CD1c-positive myeloid dendritic cell (primary cell): ENCODE measurements around the gene CMC2.

Source experiments
- DNase-seq: peaks from one replicate; pipeline ENCODE4 v3.0.0-alpha.2; 2016; ENCODE audit errors: extremely low spot score

The CMC2 gene

DNA sequence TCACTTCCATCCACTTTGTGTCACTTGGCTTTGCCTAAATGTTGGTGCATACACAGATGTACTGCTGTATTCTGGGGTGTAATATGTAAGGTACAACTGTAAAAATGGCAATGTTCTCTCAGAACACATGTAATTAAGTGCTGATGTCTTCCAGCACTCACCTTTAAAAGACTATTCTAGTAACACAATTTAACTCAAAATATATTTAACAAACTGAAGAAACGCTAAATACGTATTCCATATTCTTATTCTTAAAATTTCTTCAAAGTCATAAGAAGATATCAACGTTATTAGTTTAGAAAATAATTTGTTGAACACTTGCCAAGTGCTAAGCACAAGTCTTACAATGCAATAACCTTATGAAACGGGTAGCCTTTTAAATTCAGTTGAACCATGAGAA is 3.6 kb downstream of the CMC2 start:
- no peak for DNase-seq

DNA sequence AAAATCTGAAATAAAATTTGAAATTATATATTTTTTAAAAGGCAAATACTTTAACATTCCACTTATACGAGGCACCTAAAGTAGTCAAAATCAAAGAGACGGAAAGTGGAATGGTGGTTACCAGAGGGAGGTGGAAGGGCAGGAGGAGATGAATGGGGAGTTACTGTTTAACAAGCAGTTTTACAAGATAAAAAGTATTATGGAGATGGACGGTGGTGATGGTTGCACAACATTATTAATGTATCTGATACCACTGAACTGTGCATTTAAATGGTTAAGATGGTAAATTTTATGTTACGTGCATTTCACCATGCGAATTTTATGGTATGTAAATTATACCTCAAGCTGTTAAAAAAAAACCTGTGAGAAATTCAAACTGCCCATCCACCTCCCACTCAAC is 5.4 kb downstream of the CMC2 start:
- no peak for DNase-seq

DNA sequence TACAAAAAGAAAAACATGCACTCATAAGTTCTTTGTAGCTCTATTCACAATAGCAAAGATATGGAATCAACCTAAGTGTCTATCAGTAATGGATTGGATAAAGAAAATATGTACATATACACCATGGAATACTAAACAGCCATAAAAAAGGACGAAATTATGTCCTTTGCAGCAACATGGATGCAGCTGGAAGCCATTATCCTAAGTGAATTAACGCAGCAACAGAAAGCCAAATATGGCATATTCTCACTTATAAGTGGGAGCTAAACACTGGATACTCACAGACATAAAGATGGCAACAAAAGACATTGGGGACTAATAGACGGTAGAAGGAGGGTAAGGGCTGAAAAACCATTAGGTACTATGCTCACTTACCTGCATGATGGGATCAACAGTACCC is 5.8 kb downstream of the CMC2 start:
- DNase-seq, result no peak

DNA sequence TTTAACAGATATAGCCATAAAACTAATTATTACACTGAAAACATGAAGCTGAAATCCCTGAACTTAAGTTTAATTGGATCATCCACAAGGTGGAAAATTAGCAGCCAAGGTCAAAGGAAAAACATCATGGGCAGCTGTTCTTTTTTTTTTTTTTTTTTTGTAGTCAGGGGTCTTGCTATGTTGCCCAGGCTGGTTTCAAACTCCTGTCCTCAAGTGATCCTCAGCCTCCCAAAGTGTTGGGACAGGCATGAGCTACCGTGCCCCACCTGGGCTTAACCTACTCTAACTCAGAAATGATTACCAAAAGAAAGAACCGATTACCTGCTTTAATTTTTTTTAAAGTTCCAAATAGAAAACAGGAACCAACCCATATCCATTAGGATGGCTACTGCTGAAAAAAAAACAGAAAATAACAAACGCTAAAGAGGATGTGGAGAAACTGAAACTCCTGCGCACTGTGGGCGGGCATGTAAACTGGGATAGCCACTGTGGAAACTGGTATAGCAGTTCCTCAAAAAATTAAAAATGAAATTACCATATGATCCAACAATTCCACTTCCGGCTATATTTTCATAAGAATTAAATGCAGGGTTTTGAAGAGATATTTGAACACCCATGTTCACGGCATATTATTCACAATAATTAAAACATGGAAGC is 8.6 kb downstream of the CMC2 start:
- DNase-seq, result peak; percentile 90

DNA sequence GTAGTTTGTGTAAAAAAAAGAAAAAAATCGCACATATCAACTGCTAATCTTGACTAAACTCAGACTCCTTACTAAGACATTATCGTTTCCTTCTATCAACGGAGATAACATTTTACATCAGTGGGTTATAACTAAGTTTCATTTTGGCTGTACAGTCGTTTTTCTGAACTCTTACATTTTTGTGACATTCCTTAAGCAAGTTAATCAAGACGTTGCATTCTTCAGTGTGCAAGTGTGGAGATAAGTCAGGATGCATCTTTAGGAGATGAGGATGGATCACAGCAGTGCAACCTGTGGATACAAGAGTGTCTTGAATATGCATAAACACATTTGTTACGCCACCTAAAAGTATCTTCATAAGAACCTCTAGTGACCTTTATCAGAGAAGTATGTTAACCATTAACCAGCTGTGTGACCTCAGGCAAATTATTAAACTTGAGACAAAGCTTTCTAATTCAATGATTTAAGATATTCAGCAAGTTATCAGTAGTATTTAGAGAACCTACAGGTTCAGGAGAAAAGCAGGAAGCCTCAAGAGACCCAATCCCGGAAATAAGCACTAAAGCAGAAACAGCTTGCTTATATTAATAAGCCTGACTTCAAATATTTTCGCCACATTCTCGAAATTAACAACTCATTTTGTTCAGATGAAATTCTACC is 9.4 kb downstream of the CMC2 start:
- peak; percentile 45 for DNase-seq

DNA sequence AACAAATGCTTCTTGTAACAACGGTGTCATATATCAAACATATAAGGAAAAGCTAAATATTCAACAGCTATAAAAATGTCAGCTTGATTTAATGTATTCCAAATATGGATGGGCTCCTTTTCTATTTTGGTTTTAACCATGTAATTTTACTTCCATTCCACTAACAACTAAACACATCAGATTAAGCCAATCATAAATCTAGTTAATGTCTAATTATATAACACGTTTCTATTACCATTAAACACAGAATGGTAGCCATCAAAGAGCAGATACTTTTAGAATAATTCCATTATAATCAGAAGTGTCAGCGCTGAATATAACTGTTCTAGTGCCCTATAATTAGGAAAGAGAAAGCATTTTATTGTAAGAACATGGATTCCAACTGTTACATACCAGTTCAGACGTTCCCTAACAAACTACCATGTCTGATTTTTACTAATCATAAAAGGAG is 10.0 kb downstream of the CMC2 start:
- DNase-seq, result no peak

DNA sequence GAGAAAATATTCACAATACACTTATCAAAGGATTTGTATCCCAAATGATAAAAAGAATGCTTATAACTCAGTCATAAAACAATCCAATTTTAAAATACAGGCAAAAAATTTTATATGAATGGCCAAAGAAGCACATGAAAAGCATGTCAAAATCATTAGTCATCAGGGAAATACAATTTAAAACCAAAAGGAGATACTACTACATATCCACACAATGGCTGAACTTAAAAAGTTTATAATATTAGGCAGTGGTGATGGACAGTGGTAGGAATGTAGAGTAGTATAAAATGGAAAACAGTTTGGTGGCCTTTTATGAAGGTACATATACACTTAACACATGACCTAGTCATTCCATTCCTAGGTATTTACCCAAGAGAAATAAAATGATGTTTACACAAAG is 12.2 kb downstream of the CMC2 start:
- DNase-seq, result no peak

DNA sequence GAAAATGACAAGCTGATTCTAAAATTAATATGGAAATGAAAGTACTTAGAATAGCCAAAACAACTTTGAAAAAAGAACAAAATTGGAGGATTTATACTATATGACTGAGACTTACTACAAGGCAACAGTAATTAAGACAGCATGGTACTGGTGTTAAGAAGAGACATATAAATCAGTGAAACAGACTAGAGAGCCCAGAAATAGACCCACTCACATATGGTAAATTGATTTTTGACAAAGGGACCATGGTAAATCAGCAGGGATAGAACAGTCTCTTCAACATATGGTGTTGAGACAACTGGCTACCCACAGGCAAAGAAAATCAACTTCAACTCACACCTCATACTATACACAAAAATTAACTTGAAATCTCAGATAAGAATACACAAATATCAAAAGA is 12.9 kb downstream of the CMC2 start:
- no peak for DNase-seq

DNA sequence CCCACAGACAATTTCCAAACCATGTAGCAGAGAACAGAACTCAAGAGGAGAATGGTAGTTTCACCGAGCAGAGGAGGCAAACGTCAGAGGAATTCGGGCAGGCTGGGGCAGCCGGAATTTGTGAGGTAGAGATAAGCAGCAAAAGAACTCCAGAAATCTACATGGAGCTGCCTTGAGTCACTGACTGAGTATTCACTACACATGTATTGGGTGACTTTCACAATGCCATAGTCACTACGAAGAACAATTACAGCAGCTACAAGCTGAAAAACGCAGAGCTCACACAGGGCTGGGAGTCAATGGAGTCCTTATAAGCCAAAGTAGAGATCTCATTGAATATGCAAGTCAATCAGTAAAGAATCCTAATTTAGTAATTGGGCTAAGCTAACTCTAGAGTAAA is 13.4 kb downstream of the CMC2 start:
- no peak for DNase-seq

DNA sequence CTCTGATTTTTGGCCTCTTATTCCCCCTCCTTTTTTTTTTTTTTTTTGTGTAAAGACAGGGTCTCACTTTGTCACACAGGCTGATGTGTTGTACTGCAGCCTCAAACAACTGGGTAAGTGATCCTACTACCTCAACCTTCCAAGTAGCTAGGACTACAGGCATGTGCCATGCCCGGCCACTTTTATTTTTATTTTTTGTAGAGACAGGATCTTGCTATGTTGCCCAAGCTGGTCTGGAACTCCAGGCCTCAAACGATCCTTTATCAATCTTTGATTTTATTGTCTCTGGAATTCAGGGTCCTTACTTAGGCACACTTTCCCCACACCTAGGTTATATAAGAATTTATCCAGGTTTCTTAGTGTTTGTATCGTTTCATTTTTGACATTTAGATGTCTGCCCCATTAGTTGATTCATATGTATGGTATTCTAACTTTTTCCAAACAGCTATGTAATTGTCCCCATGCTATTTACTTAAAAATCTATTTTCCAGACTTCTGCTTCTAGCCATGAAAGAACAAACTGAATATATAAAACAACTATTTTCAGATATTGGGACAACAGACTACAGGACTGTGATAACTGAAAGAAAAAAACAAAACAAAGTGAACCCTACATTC is 13.9 kb downstream of the CMC2 start:
- no peak for DNase-seq

DNA sequence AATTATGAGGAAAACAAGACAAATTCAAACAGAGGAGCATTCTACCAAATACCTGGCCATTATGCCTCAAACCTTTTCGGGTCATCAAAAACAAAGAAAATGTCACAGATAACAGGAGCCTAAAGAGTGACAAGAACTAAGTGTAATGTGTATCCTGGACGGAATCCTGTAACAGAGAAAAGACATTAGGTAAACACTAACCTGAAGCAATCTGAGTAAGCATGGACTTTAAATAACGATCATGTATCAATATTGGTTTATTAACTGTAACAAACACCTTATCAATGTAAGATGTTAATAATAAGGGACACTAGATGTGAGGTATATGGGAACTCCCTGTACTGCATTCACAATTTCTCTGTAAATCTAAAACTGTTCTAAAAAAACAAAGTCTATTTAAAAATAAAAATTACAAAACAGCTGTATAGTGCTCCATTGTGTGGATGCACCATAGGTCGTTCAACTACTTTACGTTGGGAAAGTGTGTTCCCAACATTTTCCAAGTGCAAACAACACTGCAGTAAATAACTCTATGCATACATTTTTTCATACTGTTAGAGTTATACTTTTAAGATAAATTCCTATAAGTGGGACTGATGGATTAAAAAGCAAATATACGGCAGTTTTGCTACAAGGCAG is 14.8 kb downstream of the CMC2 start:
- DNase-seq, result no peak

DNA sequence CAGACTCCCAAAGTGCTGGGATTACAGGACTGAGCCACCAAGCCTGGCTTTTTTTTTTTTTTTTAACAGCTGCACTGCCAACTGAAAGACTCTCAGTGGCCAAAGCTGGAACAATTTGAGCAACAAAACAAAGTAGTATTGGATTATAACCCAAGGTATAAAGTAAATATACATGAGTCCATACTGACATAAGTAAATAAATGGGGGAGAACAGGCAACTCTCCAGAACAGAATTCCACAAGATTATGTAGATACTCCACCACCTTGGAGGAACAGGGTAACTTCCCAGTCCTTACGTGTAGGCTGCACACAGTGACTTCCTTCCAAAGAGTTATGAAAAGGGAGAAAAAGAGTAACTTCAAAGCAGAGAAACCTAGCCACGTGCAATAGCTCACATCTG is 15.7 kb downstream of the CMC2 start:
- no peak for DNase-seq

DNA sequence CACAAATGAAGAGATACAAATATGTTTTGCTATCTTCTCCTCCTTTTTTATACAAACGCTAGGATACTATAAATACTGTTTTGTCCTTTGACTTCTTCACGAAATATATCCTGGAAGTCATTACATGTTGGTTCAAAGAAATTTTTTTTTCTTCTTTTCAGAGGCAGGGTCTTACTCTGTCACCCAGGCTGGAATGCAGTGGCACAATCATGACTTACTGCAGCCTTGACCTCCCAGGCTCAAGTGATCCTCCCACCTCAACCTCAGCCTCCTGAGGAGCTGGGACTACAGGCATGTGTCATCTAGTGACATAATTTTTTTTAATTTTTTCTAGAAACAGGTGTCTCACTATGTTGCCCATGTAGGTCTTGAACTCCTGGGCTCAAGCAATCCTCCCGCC is 16.1 kb downstream of the CMC2 start:
- no peak for DNase-seq

DNA sequence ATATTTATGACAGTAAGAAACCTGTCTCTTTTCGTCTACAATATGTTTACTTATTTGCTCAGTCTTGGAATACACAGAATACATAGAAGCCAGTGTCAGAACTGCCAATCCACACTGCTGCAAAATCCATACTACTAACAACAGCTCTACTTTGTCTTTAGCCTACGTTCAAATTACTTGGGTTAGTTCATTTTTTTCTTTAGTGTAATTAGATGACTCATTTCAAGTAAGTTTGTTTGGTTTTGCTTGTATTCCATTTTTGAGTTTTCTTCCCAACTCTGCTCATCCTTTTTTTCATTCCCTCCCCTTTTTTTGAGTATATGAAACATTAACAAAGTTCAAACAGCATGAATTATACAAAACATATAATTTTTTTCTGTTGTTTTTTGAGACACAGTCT is 16.9 kb downstream of the CMC2 start:
- no peak for DNase-seq

DNA sequence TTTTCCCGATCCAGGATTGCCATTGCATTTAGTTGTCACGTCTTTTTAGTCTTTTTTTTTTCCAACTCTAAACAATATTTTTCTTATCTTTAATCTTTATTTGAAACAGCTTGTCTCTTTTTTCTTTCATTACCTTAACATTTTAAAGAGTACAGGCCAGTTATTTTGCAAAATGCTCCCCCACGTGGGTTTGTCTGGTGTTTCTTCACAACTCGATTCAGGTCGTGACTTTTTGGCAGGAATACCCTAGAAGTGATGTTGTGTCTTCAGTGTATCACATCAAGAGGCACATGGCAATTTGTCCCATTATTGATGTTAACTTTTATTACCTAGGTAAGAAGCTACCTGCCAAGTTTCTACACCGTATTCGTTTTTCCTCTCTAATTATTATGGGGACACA is 17.9 kb downstream of the CMC2 start:
- no peak for DNase-seq

DNA sequence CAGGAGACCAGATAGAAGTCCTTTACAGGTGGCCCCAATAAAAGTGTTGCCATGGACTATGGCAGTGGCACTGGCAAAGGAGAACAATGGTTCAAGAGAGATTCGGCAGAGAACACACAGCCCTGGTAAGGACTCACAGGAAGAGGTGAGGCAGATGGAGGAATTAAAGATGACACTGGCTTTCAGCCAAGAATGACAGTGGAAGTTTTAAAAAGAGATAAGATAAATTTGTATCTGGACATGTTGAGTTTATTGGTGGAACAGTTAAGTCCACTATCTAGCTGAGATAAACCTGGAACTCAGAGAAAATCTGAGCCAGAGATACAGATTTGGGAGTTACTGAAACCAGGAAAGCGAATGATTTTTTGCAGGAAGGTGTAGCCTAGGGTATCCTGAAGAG is 20.1 kb downstream of the CMC2 start:
- no peak for DNase-seq

DNA sequence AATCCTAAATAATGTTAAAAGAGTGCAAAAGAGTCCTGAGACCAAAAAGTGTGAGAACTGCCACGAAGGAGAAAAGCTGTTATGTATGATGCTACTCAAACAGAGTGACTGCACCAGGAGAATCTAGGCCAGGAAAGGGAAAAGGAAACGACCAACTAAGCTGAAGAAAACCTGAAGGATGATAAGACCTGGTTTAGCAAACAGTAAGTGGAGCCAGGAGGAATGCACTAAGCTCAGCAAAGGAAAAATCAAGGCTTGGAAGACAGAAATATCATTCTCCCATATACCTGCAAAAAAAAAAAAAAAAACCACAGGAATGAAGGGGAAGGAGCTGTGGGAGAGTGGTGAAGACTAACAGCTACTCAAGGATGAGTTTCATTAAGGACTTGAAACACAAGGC is 21.1 kb downstream of the CMC2 start:
- no peak for DNase-seq

DNA sequence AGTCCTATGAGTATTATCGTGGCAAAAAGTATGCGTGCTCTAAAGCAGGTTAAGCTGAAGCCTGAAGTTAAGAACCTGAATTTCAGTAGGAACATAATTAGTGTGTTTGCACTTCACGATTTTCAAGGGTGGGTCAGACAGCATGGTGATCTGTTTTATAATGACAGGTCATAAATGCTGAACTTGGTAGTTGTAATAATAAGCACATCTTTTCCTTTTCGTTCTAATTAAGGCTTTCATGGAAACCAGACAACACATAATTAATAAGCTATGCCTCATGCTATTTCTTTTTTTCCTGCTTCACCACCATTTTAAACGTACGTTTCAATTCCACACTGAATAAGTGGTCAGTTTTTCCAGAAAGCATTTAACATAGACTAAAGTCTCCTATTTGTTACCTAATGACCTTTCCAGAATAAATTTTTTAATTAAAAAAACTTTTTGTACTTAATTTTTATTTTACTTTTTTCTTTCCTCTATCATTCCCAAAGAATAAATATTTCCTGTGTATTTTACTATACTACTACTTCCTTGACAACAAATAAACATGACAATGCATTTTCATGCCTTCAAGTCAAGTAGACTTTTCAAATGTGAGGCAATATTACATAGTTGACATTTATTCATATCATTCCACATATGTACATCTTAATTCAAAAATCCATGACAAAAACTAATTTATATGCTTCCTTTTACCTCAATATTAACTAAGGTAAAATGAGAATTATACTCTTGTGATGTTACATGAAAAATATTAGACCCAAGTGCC is 22.4 kb downstream of the CMC2 start:
- no peak for DNase-seq

DNA sequence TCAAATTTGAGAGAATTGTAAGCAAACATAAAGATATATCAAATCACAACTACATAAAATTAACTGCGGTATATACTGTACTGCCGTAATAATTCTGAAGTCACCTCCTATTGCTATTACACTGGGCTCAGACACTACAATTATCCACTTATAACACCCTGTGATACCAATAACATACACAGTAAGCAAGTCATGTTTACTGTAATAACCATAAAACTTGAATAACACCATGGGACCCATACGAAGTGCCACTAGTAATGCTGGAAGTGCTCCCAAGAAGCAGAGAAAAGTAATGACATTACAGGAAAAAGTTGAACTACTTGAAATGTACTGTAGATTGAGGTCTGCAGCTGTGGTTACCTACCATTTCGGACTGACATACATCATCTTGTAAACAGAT is 24.0 kb downstream of the CMC2 start:
- DNase-seq, result no peak

DNA sequence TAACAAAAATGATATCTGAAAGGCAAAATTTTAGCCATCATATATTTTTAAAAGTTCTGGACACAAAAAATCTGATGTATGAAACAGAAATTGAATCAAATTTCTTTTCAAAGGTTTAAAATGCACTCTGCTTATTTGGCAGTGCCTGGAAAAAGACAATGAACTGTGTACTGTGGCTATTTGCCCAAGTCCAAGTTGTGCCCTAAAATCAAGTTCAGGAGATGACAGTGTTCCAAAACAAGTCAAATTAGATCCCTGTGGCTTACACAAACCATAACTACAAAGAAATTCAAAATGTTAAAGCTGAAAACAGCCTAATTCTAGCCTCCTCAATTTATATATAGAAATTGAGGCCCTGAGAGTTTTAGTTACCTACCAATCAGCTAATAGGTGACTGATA is 25.6 kb downstream of the CMC2 start:
- DNase-seq, result no peak

DNA sequence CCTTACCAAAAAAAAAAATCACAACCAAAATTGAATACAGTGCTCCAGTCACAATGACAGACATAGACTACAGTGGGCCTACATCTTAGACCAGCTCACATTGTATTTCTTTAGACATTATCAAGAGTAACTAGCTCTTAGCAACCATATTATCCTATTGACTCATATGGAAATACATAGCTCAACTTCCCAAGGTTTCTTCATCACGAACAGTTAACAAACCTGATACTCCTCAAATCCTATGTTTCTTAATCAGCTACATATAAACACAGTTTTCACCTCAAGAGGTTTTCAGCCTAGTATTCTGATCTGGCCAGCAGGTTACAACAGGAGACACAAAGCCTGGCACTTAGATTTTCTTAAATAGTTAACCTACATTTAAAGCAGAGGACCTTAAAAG is 29.7 kb downstream of the CMC2 start:
- no peak for DNase-seq

DNA sequence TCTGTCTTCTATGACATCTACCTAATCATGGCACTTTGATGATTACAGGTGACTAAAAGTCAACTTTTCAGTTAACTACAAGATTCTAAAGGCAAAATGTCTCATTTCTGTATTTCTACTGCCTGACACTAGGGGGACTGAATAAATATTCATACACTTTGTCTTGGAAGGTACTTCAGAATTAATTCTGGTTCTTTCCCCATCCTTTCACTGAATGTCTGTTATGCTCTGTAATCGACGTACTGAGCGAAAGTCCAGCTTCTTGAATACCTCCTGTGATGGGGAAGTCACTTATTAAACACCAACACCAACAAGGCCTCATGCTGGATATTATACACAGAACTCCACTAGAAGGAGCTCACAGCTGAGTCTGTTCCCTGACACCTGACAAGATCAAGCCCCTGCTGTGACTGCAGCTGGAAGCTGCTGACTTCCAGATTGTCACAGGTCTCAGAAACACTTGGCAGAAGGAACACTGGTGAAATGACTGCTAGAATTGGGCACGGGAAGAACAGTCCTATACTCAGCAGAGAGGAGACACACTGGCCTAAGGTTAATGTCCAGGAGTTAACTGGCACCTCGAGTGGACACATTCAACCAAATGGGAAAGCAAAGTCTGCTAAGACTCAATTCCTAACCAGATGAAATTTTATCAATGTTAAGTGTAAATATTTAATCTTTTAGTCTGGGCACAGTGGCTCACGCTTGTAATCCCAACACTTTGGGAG is 31.9 kb downstream of the CMC2 start:
- no peak for DNase-seq
